Measurements from ENCODE around the gene KIRREL1. TPM values are rescaled to one million over a fixed set of nuclear protein-coding genes. Genes with fewer than 3 reads are reported as not detected.

Gene KIRREL1
- total and polyA plus RNA-seq, 2 of the 8 experiments (the other 6 are each of a cell fraction or from before 2014, with no cell fraction given) = 14.2 to 39.0 TPM

GRCh38 chr1:158113759-158114127, 120.3 kb downstream of the KIRREL1 start (continued):
- TF ChIP-seq CHD7 (IDR thresholded peaks at IDR 0.05; ENCODE audit: insufficient replicate concordance, low read length) (no peak), SRF (IDR thresholded peaks at IDR 0.05; ENCODE audit: low read depth, low read length) (no peak), SIRT6 (IDR thresholded peaks at IDR 0.05; ENCODE audit: low read length) (no peak), ZNF274 (IDR thresholded peaks at IDR 0.05; ENCODE audit: borderline replicate concordance, extremely low read depth, low read length) (no peak), ATF2 (IDR thresholded peaks at IDR 0.05; ENCODE audit: low read length) (no peak), SUZ12 (IDR thresholded peaks at IDR 0.05; ENCODE audit: low read length) (no peak), BACH1 (IDR thresholded peaks at IDR 0.05; ENCODE audit: low read length) (no peak), SP4 (IDR thresholded peaks at IDR 0.05; ENCODE audit: low read length) (no peak)
